HepG2 (cell line): ENCODE data around the gene PPP2R1B. TPM values are rescaled to one million over a fixed set of nuclear protein-coding genes. Genes with fewer than 3 reads are reported as not detected.

ENCODE experiments used
- ATAC-seq: fragments of 200-7000 bp; cut with Tn5 transposase; 3 replicates; pipeline ENCODE4 v1.9.1; 2020; ENCODE audit warnings: mild to moderate bottlenecking, moderate library complexity
- BruUV-seq: library from RNA; stranded (reverse); fragments of 400-500 nt; replicated peaks from 2 replicates; lab custom pipeline; 2021; lab: Mats Ljungman, UMichigan
- CTCF ChIA-PET: fragments of 300-600 bp; formaldehyde crosslinking; extraction: SDS; loops from one replicate; lab custom pipeline; 2021; ENCODE audit warnings: low total read pairs, inconsistent platforms, low intra/inter-chr PET ratio; lab: Yijun Ruan, JAX
- POLR2A ChIA-PET: fragments of 350-600 bp; sonication (Branson Sonifier 250); formaldehyde crosslinking; loops from one replicate; lab custom pipeline; 2020; ENCODE audit warnings: antibody characterized with exemption, inconsistent platforms; lab: Yijun Ruan, JAX
- DNase-seq: peaks from one replicate; pipeline ENCODE4 v3.0.0-alpha.2; 2015; ENCODE audit warnings: low spot score
- FAIRE-seq: peaks from 3 replicates; lab custom pipeline; 2011; peaks lifted over from hg19 to GRCh38; lab: Jason Lieb, UNC
- H2AFZ ChIP-seq: one replicate; pipeline ENCODE4 v1.6.1; 2011; ENCODE audit warnings: low read length, inconsistent platforms
- H3K27ac ChIP-seq: fragments of 300-600 bp; 3 replicates; pipeline ENCODE4 v1.8.0; 2011; ENCODE audit warnings: mixed run types, mild to moderate bottlenecking, mixed read lengths, low read length, inconsistent platforms; ENCODE audit not compliant: insufficient read depth; ENCODE audit errors: extremely low read length
- H3K27me3 ChIP-seq, 2 experiments: fragments of 200-600 bp in 1 of 2; 2 replicates in 1 of 2; 3 replicates in 1 of 2; pipeline versions ENCODE4 v1.6.0 to v1.8.0; 2011; ENCODE audit warnings: low read length in 2 of 2, mild to moderate bottlenecking in 2 of 2, moderate library complexity in 2 of 2, inconsistent platforms in 1 of 2; ENCODE audit not compliant: insufficient read depth in 2 of 2, control insufficient read depth in 1 of 2
- H3K36me3 ChIP-seq, 2 experiments: fragments of 200-600 bp in 1 of 2; replicated peaks in 1 of 2; 2 replicates in 1 of 2; 3 replicates in 1 of 2; pipeline versions ENCODE4 v1.5.1 to v1.8.0; 2011; ENCODE audit warnings: low read length in 2 of 2, inconsistent platforms in 1 of 2; ENCODE audit not compliant: insufficient read depth in 2 of 2, control insufficient read depth in 1 of 2
- H3K4me1 ChIP-seq: 2 replicates; pipeline ENCODE4 v1.5.1; 2012; ENCODE audit warnings: low read length, inconsistent platforms; ENCODE audit not compliant: insufficient read depth
- H3K4me2 ChIP-seq: 2 replicates; pipeline ENCODE4 v1.6.0; 2011; ENCODE audit warnings: low read depth, low read length, inconsistent platforms
- H3K4me3 ChIP-seq, 3 experiments: fragments of 200-600 bp in 1 of 3; sonication (generic), shearing (Covaris generic) in 1 of 3; replicated peaks in 1 of 3; 2 replicates each; pipeline ENCODE4 v1.5.1; 2011 to 2016; ENCODE audit warnings: low read length in 3 of 3, inconsistent platforms in 2 of 3, low read depth in 2 of 3, mild to moderate bottlenecking in 2 of 3, control low read depth in 1 of 3, mixed read lengths in 1 of 3; ENCODE audit not compliant: insufficient read depth in 1 of 3
- H3K79me2 ChIP-seq: one replicate; pipeline ENCODE4 v1.6.1; 2011; ENCODE audit warnings: low read length, inconsistent platforms; ENCODE audit not compliant: insufficient read depth
- H3K9ac ChIP-seq: 2 replicates; pipeline ENCODE4 v1.6.0; 2011; ENCODE audit warnings: mild to moderate bottlenecking, low read depth, low read length, inconsistent platforms; ENCODE audit not compliant: insufficient read depth
- H3K9me3 ChIP-seq: 2 replicates; pipeline ENCODE4 v1.5.1; 2012; ENCODE audit warnings: mild to moderate bottlenecking, low read length
- H4K20me1 ChIP-seq: 2 replicates; pipeline ENCODE4 v1.6.0; 2011; ENCODE audit warnings: inconsistent platforms, mild to moderate bottlenecking, low read length, moderate library complexity; ENCODE audit not compliant: insufficient read depth
- CSRNP2 ChIP-seq: sonication (generic); formaldehyde crosslinking; conservative IDR thresholded peaks from 2 replicates; pipeline ENCODE4 v1.8.0; 2022; ENCODE audit warnings: low read depth, missing genetic modification reagents
- POLR2AphosphoS2 ChIP-seq: IDR thresholded peaks from 2 replicates; pipeline ENCODE4 v1.6.1; 2011; ENCODE audit warnings: low read depth, low read length, improper control_type of control experiment
- SOX13 ChIP-seq, 3 experiments: fragments of 450-650 bp in 1 of 3; sonication (generic) in 1 of 3; formaldehyde crosslinking in 1 of 3; IDR thresholded peaks in 2 of 3; conservative IDR thresholded peaks in 1 of 3; 2 replicates each; pipeline versions ENCODE4 v1.5.0 to v1.6.1; 2016 to 2020; ENCODE audit warnings: antibody characterized with exemption in 1 of 3, mild to moderate bottlenecking in 1 of 3, missing compliant biosample characterization in 1 of 3, missing genetic modification reagents in 1 of 3, moderate library complexity in 1 of 3
- SP140L ChIP-seq: sonication (generic); formaldehyde crosslinking; IDR thresholded peaks from 2 replicates; pipeline ENCODE4 v1.4.0; 2020; ENCODE audit warnings: missing genetic modification reagents, borderline replicate concordance
- TBP ChIP-seq: sonication (generic); formaldehyde crosslinking; IDR thresholded peaks from 2 replicates; pipeline ENCODE4 v1.5.0; 2020; ENCODE audit warnings: missing genetic modification reagents
- ZBTB7B ChIP-seq: sonication (generic); formaldehyde crosslinking; IDR thresholded peaks from 2 replicates; pipeline ENCODE4 v1.4.0; 2020; ENCODE audit warnings: missing genetic modification reagents
- ZNF124 ChIP-seq: sonication (generic); formaldehyde crosslinking; IDR thresholded peaks from 2 replicates; pipeline ENCODE4 v1.4.0; 2020; ENCODE audit warnings: missing genetic modification reagents
- ZNF441 ChIP-seq: sonication (generic); formaldehyde crosslinking; IDR thresholded peaks from 2 replicates; pipeline ENCODE4 v1.7.0; 2021; ENCODE audit warnings: missing genetic modification reagents, borderline replicate concordance
- WGBS: methylation state at CpG from one replicate; pipeline ENCODE4 v1.1.6; 2017; ENCODE audit warnings: low lambda C conversion rate; 5-methylcytosine and 5-hydroxymethylcytosine counted together
- in situ Hi-C: cut with HindIII; loops from 2 replicates; pipeline ENCODE4 v1.10.0; 2017; ENCODE audit warnings: low pct_unique_long_range_greater_than_20kb; ENCODE audit not compliant: extremely low pct_ligation_motif_present
- intact Hi-C: fragments of 100-400 bp; cut with micrococcal nuclease; formaldehyde crosslinking; loops from one replicate; pipeline ENCODE4 v1.10.0; 2022; ENCODE audit not compliant: unreplicated experiment
- polyA plus RNA-seq, 8 experiments: library from polyadenylated mRNA; depleted of rRNA in 3 of 8; stranded (reverse) in 7 of 8; unstranded in 1 of 8; fragments of >200 nt; fragmentation: Illumina TruSeq in 4 of 8; extraction: Trizol in 4 of 8; gene quantifications; 2 replicates each; pipeline versions ENCODE4 v1.2.1 to v1.2.3, GENCODE V29; 2011 to 2016; ENCODE audit warnings: low read depth in 4 of 8, missing spikeins in 1 of 8, mixed read lengths in 1 of 8; ENCODE audit not compliant: insufficient read depth in 1 of 8
- total RNA-seq, 5 experiments: library from RNA; depleted of rRNA; stranded (reverse); fragments of >200 nt; fragmentation: Illumina TruSeq; extraction: Trizol; gene quantifications; 2 replicates each; pipeline ENCODE4 v1.2.3, GENCODE V29; 2016; ENCODE audit warnings: low read depth in 1 of 5

PPP2R1B gene
- total and polyA plus RNA-seq, 2 of the 13 experiments (the other 11 are each of a cell fraction or from before 2014, with no cell fraction given): 22.1 to 56.8 TPM

DNA sequence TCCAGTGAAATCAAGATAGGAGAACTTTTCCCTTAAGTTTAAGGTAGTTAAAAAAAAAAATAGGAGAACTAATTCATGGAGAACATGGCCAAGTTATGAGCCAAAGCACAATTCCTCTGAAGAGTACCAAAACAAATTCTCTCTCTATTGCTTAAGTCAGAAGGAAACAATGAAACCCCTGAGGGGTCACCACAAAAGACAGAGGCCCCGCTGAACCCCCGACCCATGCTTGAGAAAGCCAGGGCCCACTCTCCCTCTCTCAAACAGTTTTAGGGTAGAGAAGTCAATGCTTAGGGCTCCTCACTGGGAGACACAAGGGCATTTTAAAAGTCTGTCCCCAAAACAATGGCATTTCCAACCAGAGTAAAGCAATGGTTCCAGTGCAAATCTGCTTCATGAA is 26.9 kb downstream of the PPP2R1B start:
- POLR2A ChIA-PET: interaction anchor here (1.2 to 1.5 kb wide), 3 partner anchors 25 to 53 kb away, joined by 4 to 12 read pairs (median 6); partner anchors contain the start of gene PPP2R1B

DNA sequence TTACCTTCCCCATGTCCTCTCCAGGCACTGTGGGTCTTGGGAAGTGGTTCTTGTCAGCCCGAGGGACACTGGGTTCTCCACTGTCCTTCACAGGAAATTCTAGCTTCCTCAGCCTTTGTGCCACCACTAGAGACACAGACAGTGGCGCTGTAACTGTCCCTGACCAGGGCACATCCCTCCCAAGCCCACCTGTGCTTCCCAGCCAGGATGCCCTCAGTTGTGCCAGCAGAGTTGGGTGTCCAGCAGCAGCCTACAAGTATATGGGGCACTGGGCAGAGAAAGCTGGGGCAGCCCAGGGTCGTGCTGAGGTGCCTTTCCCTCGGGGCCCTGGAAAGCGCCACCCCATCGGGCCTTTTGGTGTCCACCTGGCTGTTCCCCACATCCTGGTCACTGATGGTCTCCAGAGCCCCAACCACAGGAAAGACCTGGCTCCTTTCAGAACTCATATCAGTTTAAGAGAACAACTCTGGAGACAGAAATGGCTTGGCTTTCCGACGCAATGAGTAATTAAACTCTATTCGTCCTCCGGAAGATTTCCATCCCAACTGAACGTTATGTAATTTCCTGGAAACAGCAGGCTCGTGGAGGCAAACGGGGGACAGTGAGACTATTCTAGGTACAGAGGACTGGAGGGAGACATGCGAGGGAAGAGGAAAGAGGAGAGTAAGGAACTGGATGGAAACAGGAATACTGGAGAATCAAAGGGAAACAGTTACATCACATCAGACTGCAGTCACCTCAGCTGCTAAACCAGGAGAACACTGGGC is 28.6 kb downstream of the PPP2R1B start:
- Histone ChIP-seq H2AFZ (no peak overlapping the region), H3K9me3 (no peaks in the 10 kb centered on the region), H3K4me3 (no peak overlapping the region), H3K4me1 (peaks cover 21% of the 10 kb centered on the region)
- in situ Hi-C loops: no loop called here
- WGBS: 78% methylated on average over 9 of the region's 14 CpGs
- POLR2A ChIA-PET: interaction anchor here (1.0 to 1.6 kb wide), 4 partner anchors 8 to 40 kb away, joined by 4 to 12 read pairs (median 10); partner anchors contain the start of gene PPP2R1B
- TF ChIP-seq POLR2AphosphoS2 (no peak), TBP (no peak), CSRNP2 (CRISPR knock-in tag) (no peak), ZNF441 (CRISPR knock-in tag) (0 out of 2 replicates have a peak, but pooled peaks have one; percentile 10), ZNF124 (no peak)
- TF ChIP-seq, all 625 proteins: peak for 1
- H3K79me2 ChIP-seq: no peaks in the 10 kb centered on the region
- H3K27me3 ChIP-seq: no peaks in the 10 kb centered on the region
- CTCF ChIA-PET: no interaction called here
- FAIRE-seq (no peak), ATAC-seq (peak; percentile 15; the same call in 2 of the 3 replicates), DNase-seq (no peak)
- peak overlapping the region; percentile 59 for H3K27ac ChIP-seq
- H3K36me3 ChIP-seq: peaks cover 1 to 29% of the 10 kb centered on the region in 2 experiments; a peak in 3 of 5 replicates
- H3K9ac ChIP-seq: peak overlapping the region; percentile 36
- H3K4me2 ChIP-seq: peak overlapping the region; percentile 59
- BruUV-seq: no TSS peak
- intact Hi-C loops: loop anchor here (1.0 kb wide), 1 partner anchor 29 kb away; the partner anchor contains the start of gene PPP2R1B
- H4K20me1 ChIP-seq: no peaks in the 10 kb centered on the region

More for the DNA sequence above, 26.9 kb downstream of the PPP2R1B start:
- no peaks in the 10 kb centered on the region for H3K9me3 ChIP-seq
- H3K27ac ChIP-seq: peak overlapping the region; percentile 59
- no peak for DNase-seq
- WGBS: 91% methylated on average over 2 of the region's 2 CpGs
- TF ChIP-seq ZBTB7B (CRISPR knock-in tag): no peak
- TF ChIP-seq SP140L: no peak
- TF ChIP-seq SOX13 (IDR thresholded peaks at IDR 0.05): no peak
- TF ChIP-seq SOX13 (CRISPR knock-in tag; conservative IDR thresholded peaks at IDR 0.05 in 1 of 2, IDR thresholded peaks at IDR 0.05 in 1 of 2): no peak
- no peak overlapping the region for H2AFZ ChIP-seq
- FAIRE-seq: no peak
- peaks cover 4 to 43% of the 10 kb centered on the region in 2 experiments; a peak in 4 of 5 replicates for H3K36me3 ChIP-seq
- H3K79me2 ChIP-seq: no peaks in the 10 kb centered on the region
- in situ Hi-C loops (no loop called here), intact Hi-C loops (no loop called here)
- H3K4me1 ChIP-seq: peaks cover 21% of the 10 kb centered on the region
- H3K27me3 ChIP-seq: no peaks in the 10 kb centered on the region
- H4K20me1 ChIP-seq: no peaks in the 10 kb centered on the region
- no peak overlapping the region for H3K9ac ChIP-seq
- no peak for ATAC-seq
- CTCF ChIA-PET: no interaction called here
- no TSS peak for BruUV-seq
- no peak overlapping the region for H3K4me2 ChIP-seq
- no peak overlapping the region for H3K4me3 ChIP-seq
